ENCODE data around the gene CD177.

DNA sequence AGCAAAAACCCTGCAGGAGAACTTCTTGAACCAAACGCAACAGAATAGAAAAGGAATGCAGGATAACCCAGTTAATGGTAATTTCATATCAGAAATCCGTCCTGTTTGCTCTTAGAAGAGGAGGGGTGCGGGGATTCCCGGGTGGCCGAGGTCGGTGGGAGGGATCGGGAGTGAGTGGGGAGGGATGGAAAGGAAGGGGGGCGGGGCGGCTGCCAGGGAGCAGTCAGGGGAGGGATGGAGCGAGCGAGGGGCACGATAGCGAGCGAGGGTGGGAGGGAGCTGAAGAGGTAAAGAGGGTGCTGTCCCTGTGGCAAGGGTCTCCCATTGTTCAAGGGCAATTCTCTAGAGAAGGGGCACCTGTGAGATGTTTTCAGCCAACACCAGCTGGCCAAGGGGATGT, 26.5 kb downstream of the CD177 start:
- TF ChIP-seq, protein P1, sequence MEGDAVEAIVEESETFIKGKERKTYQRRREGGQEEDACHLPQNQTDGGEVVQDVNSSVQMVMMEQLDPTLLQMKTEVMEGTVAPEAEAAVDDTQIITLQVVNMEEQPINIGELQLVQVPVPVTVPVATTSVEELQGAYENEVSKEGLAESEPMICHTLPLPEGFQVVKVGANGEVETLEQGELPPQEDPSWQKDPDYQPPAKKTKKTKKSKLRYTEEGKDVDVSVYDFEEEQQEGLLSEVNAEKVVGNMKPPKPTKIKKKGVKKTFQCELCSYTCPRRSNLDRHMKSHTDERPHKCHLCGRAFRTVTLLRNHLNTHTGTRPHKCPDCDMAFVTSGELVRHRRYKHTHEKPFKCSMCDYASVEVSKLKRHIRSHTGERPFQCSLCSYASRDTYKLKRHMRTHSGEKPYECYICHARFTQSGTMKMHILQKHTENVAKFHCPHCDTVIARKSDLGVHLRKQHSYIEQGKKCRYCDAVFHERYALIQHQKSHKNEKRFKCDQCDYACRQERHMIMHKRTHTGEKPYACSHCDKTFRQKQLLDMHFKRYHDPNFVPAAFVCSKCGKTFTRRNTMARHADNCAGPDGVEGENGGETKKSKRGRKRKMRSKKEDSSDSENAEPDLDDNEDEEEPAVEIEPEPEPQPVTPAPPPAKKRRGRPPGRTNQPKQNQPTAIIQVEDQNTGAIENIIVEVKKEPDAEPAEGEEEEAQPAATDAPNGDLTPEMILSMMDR (IDR thresholded peaks at IDR 0.05): no peak
- TF ChIP-seq EZH2 (IDR thresholded peaks at IDR 0.05) (no peak), EZH2phosphoT487 (IDR thresholded peaks at IDR 0.05) (no peak)

Measured in neural progenitor cell (in vitro differentiated cells).